Pancreas (tissue), 10 donors: ENCODE data around the gene TAS1R3. TPM values are rescaled to one million over a fixed set of nuclear protein-coding genes. Genes with fewer than 3 reads are reported as not detected.
A peak's percentile ranks its signal among the peaks of the same experiment; 100 is the strongest.

ENCODE experiments used
- ATAC-seq, 4 donors: fragments of 200-7000 bp; cut with Tn5 transposase; one replicate each; pipeline versions ENCODE4 v1.8.0 to v1.9.1; 2020; ENCODE audit warnings: mild to moderate bottlenecking in 4 of 4, moderate library complexity in 4 of 4
- DNase-seq, 6 donors: peaks; one replicate each; pipeline ENCODE4 v3.0.0-alpha.2; 2020
- FAIRE-seq: peaks from 2 replicates; lab custom pipeline; 2012; peaks lifted over from hg19 to GRCh38; lab: Jason Lieb, UNC
- H3K27ac ChIP-seq, 4 donors: fragments of 200-600 bp; sonication (generic); 1 replicate in 3 of 4; 2 replicates in 1 of 4; pipeline versions ENCODE4 v1.5.0 to v1.8.0; 2020
- H3K27me3 ChIP-seq, 4 donors: fragments of 200-600 bp; one replicate each; pipeline ENCODE4 v1.8.0; 2021
- H3K36me3 ChIP-seq, 3 donors: fragments of 200-600 bp; sonication (generic) in 1 of 3; one replicate each; pipeline versions ENCODE4 v1.5.0 to v1.8.0; 2020 to 2021
- H3K4me1 ChIP-seq, 3 donors: fragments of 200-600 bp; one replicate each; pipeline ENCODE4 v1.8.0; 2021
- H3K4me3 ChIP-seq, 4 donors: fragments of 200-600 bp; sonication (generic) in 2 of 4; one replicate each; pipeline versions ENCODE4 v1.5.0 to v1.8.0; 2020 to 2021
- H3K9me3 ChIP-seq, 4 donors: fragments of 200-600 bp; one replicate each; pipeline ENCODE4 v1.8.0; 2021
- WGBS, 2 donors: extraction: QIAGEN DNeasy Blood & Tissue Kit; methylation state at CpG; one replicate each; pipeline ENCODE4 v1.1.7; 2013; 5-methylcytosine and 5-hydroxymethylcytosine counted together
- intact Hi-C, 3 donors: fragments of 100-400 bp; cut with DNase I; formaldehyde crosslinking; loops; one replicate each; pipeline versions ENCODE4 v1.11.1 to v1.14.2; 2022
- polyA plus RNA-seq, 2 donors: library from polyadenylated mRNA; stranded (reverse); fragments of 200-250 nt; gene quantifications; one replicate each; pipeline ENCODE4 v1.2.3, GENCODE V29; 2013
- total RNA-seq, 6 donors: library from RNA; stranded (reverse); fragmentation: NEBNext Ultra II Directional in 4 of 6; extraction: Animal tissue kit (Norgen Biotek cat#: 25700) in 4 of 6; gene quantifications; one replicate each; pipeline versions ENCODE4 v1.2.1 to v1.2.4, GENCODE V29; 2021 to 2023
- TF ChIP-seq, protein P1 (sequence below), 4 donors: fragments of 200-600 bp; sonication (generic) in 3 of 4; IDR thresholded peaks; one replicate each; pipeline versions ENCODE4 v1.5.0 to v1.8.0; 2021; ENCODE audit warnings: antibody characterized with exemption in 4 of 4
- donor health status: healthy with polysubstance abuse.
- donor health status: DM: no; HTN: no; CAD: no; lungs with moderate emphysema.
- donor health status: DM: no; HTN: no; CAD: no.
- donor health status: control.
- donor health status: control.
- donor health status: Bipolar disorder and iron deficiency.
- donor health status: DM: yes; HTN: yes; CAD: no.
- donor health status: DM: no; HTN: no; CAD: no.
- donor health status: DM: no; HTN: no; CAD: no.
- donor health status: DM: yes; HTN: yes; CAD: no.

TAS1R3 gene
- total and polyA plus RNA-seq, 8 donors = 0.04 to 0.41 (median 0.12) TPM

DNA sequence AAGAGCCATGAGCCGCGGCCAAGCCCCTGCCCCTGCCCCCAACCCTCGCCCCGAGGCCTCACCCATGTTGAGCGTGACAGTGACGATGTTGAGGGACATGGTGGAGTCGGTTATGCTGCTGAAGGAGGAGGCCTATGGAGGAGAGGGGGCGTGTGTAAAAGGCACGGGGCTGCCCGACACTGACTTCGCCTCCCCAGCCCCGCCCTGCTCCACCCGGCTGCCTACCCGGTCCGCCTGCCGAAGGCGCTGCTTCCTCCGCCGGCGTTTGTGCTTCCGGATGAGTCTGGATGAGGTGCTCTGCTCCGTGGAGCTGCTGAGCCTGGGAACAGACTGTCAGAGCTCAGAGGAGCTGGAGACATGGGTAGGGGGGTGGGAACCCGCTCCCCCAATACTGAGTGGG, 9.1 kb downstream of the TAS1R3 start:
- H3K27me3 ChIP-seq = no peaks in the 10 kb centered on the region
- peaks cover 0 to 22% (median 5%) of the 10 kb centered on the region in 3 donors for H3K36me3 ChIP-seq
- no peaks in the 10 kb centered on the region for H3K9me3 ChIP-seq
- WGBS, 2 donors = 91 to 93% methylated on average over 23 of the region's 23 CpGs
- H3K4me3 ChIP-seq = no peak overlapping the region
- FAIRE-seq (no peak), ATAC-seq (no peak), DNase-seq (no peak)
- H3K27ac ChIP-seq = no peak overlapping the region
- intact Hi-C loops = no loop called here
- H3K4me1 ChIP-seq = peaks cover 0 to 1% (median 0%) of the 10 kb centered on the region in 3 donors
- TF ChIP-seq, protein P1, sequence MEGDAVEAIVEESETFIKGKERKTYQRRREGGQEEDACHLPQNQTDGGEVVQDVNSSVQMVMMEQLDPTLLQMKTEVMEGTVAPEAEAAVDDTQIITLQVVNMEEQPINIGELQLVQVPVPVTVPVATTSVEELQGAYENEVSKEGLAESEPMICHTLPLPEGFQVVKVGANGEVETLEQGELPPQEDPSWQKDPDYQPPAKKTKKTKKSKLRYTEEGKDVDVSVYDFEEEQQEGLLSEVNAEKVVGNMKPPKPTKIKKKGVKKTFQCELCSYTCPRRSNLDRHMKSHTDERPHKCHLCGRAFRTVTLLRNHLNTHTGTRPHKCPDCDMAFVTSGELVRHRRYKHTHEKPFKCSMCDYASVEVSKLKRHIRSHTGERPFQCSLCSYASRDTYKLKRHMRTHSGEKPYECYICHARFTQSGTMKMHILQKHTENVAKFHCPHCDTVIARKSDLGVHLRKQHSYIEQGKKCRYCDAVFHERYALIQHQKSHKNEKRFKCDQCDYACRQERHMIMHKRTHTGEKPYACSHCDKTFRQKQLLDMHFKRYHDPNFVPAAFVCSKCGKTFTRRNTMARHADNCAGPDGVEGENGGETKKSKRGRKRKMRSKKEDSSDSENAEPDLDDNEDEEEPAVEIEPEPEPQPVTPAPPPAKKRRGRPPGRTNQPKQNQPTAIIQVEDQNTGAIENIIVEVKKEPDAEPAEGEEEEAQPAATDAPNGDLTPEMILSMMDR (IDR thresholded peaks at IDR 0.05) = no peak

DNA sequence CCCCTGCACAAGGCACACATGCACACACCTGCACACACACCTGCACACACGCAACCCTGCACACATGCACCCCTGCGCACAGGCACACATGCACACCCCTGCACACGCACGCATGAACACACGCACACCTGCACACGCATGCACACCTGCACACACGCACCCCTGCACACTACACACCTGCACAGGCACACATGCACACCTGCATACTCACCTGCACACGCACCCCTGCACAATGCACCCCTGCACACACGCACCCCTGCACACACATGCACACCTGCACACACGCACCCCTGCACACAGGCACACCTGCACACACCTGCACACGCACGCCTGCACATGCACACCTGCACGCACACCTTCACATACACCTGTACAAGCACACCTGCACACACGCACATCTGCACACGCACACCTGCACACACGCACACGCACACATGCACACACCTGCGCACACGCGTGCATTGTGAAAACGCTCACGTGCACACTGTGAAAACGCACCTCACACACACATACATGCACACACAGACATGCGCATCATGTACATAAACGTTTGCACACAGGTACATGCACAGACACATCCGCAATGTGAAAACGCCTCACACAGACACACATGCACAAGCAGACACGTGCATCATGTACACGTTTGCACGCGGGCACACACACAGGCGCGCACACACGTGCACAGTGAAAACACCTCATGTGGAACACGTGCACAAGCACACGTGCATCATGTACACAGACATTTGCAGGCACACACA, 9.9 kb downstream of the TAS1R3 start:
- H3K36me3 ChIP-seq = peaks cover 0 to 22% (median 5%) of the 10 kb centered on the region in 3 donors
- intact Hi-C loops = no loop called here
- FAIRE-seq (no peak), DNase-seq (no peak), ATAC-seq (no peak)
- H3K4me1 ChIP-seq = peaks cover under 1 to 8% (median 2%) of the 10 kb centered on the region in 3 donors
- no peaks in the 10 kb centered on the region for H3K27me3 ChIP-seq
- no peak overlapping the region for H3K4me3 ChIP-seq
- H3K9me3 ChIP-seq = no peaks in the 10 kb centered on the region
- TF ChIP-seq, protein P1 (IDR thresholded peaks at IDR 0.05) = no peak
- H3K27ac ChIP-seq = no peak overlapping the region
- 90 to 92% methylated on average over 36 of the region's 36 CpGs for WGBS, 2 donors

DNA sequence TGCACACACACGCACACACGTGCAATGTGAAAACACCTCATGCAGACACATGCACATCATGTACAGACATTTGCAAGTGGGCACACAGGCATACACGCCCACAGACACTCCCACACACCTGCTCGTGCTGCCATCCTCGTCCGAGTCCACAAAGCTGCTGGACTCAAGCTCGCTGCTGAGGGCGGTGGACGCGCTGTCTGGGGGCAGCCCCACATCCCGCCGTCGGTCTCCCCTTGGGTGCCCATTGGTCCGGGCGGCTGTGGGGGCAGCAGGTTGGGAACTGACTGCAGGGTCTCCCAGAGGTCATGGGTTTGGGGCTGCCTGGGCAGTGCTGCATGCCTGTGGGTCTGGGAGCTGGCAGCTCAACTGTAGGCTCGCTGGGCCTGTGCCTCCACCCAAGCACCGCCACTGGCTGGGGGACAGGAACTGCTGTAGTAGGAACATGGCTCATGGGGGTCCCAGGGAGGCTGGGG, 10.5 kb downstream of the TAS1R3 start:
- intact Hi-C loops = no loop called here
- Histone ChIP-seq H3K9me3 (no peaks in the 10 kb centered on the region), H3K4me1 (peaks cover 7 to 14% (median 8%) of the 10 kb centered on the region in 3 donors), H3K36me3 (peaks cover 0 to 22% (median 5%) of the 10 kb centered on the region in 3 donors), H3K27ac (no peak overlapping the region), H3K4me3 (no peak overlapping the region), H3K27me3 (no peaks in the 10 kb centered on the region)
- DNase-seq (peak in 1 of 6 donors; percentile 21), FAIRE-seq (no peak), ATAC-seq (no peak)
- WGBS, 2 donors = 92 to 95% methylated on average over 17 of the region's 17 CpGs
- TF ChIP-seq, protein P1 (IDR thresholded peaks at IDR 0.05) = no peak

DNA sequence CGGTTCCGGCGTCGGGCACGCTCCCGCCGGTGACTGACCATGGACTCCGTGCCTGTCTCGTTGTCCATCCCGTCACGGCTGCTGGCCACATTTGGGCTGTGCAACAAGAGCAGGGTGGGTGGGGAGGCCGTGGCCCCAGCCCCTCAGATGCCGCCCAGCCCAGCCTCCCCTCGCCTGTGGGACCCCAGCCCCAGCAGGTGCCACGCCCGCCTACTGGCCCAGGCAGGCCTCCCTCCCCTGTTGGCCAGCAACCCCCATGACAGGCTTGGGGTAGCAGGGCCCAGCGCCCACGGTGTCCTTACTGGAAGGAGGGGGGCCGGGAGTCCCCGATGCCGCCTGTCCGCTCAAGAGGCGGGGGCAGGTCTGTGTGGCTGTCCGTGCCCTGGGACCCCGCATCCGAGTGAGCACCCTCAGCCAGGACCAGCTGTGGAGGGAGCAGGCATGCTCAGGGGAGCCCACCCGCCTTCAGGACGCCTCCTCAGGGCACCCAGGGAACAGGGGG, 11.0 kb downstream of the TAS1R3 start:
- peaks cover 0 to 18% (median 5%) of the 10 kb centered on the region in 3 donors for H3K36me3 ChIP-seq
- 94 to 95% methylated on average over 17 to 28 of the region's 28 CpGs for WGBS, 2 donors
- H3K4me1 ChIP-seq = peaks cover 8 to 15% (median 11%) of the 10 kb centered on the region in 3 donors
- H3K4me3 ChIP-seq = no peak overlapping the region
- intact Hi-C loops = no loop called here
- ATAC-seq = no peak
- no peak overlapping the region for H3K27ac ChIP-seq
- peak in 1 of 6 donors; percentile 44 for DNase-seq
- H3K27me3 ChIP-seq = no peaks in the 10 kb centered on the region
- TF ChIP-seq, protein P1 (IDR thresholded peaks at IDR 0.05) = no peak
- FAIRE-seq = no peak
- H3K9me3 ChIP-seq = no peaks in the 10 kb centered on the region
